Measurements from ENCODE around the gene SP2. TPM values are rescaled to one million over a fixed set of nuclear protein-coding genes. Genes with fewer than 3 reads are reported as not detected.

Gene SP2
- polyA plus RNA-seq, 1 donor (not counting 4 experiments of a cell fraction or from before 2014, with no cell fraction given): 2.1 TPM

- FAIRE-seq (no peak), DNase-seq (ENCODE audit: low read depth, low spot score) (no peak)
- H3K4me2 ChIP-seq (ENCODE audit: control insufficient read depth, extremely low read depth, insufficient read depth, low read depth, low read length): no peak overlapping the region
- H3K27me3 ChIP-seq (ENCODE audit: control insufficient read depth, extremely low read depth, insufficient read depth, low read length): no peaks in the 10 kb centered on the region
- TF ChIP-seq EZH2 (IDR thresholded peaks at IDR 0.05; ENCODE audit: low read length) (no peak), CTCF (optimal IDR thresholded peaks at IDR 0.05 in 1 of 3, IDR thresholded peaks at IDR 0.05 in 1 of 3, conservative IDR thresholded peaks at IDR 0.05 in 1 of 3; ENCODE audit: extremely low read depth in 1 of 3, insufficient read depth in 2 of 3, low read length in 3 of 3) (no peak)
- H3K36me3 ChIP-seq (ENCODE audit: control insufficient read depth in 2 of 2, extremely low read depth in 1 of 2, insufficient read depth in 2 of 2, low read length in 2 of 2): peaks cover 0 to 4% of the 10 kb centered on the region in 2 experiments
- H3K27ac ChIP-seq (ENCODE audit: control insufficient read depth, insufficient read depth, low read length): no peak overlapping the region
- no peak overlapping the region for H3K4me3 ChIP-seq (ENCODE audit: control insufficient read depth in 2 of 3, extremely low read depth in 1 of 3, insufficient read depth in 2 of 3, low read depth in 1 of 3, low read length in 3 of 3)
- dilution Hi-C loops (cut with MboI; ENCODE audit: extremely low pct_ligation_motif_present, low sequenced_read_pairs): no loop called here
- H3K4me1 ChIP-seq (ENCODE audit: control insufficient read depth, extremely low read depth, insufficient read depth, low read length): peaks cover 6% of the 10 kb centered on the region
- H3K9ac ChIP-seq (ENCODE audit: control insufficient read depth, extremely low read depth, insufficient read depth, low read length): no peak overlapping the region
- no peaks in the 10 kb centered on the region for H3K79me2 ChIP-seq (ENCODE audit: control insufficient read depth, insufficient read depth, low read length)
- H4K20me1 ChIP-seq (ENCODE audit: control insufficient read depth, extremely low read depth, insufficient read depth, low read length): no peaks in the 10 kb centered on the region
- H3K9me3 ChIP-seq (ENCODE audit: control insufficient read depth, low read depth, low read length): no peaks in the 10 kb centered on the region
- H2AFZ ChIP-seq (ENCODE audit: control insufficient read depth, low read length): no peak overlapping the region
- peaks cover 2% of the 10 kb centered on the region for H3K9me1 ChIP-seq (ENCODE audit: control insufficient read depth, extremely low read depth, insufficient read depth, low read length)
Observed at GRCh38 chr17:47917581-47917980, 21.5 kb downstream of the SP2 start.

- TF ChIP-seq EZH2 (IDR thresholded peaks at IDR 0.05; ENCODE audit: low read length) (no peak), CTCF (optimal IDR thresholded peaks at IDR 0.05 in 1 of 3, IDR thresholded peaks at IDR 0.05 in 1 of 3, conservative IDR thresholded peaks at IDR 0.05 in 1 of 3; ENCODE audit: extremely low read depth in 1 of 3, insufficient read depth in 2 of 3, low read length in 3 of 3) (no peak)
Observed at GRCh38 chr17:47918006-47918405, 22.0 kb downstream of the SP2 start.

More at GRCh38 chr17:47918006-47918405, 22.0 kb downstream of the SP2 start:
- peaks cover 6% of the 10 kb centered on the region for H3K4me1 ChIP-seq (ENCODE audit: control insufficient read depth, extremely low read depth, insufficient read depth, low read length)
- dilution Hi-C loops (cut with MboI; ENCODE audit: extremely low pct_ligation_motif_present, low sequenced_read_pairs): no loop called here
- H2AFZ ChIP-seq (ENCODE audit: control insufficient read depth, low read length): no peak overlapping the region
- no peak overlapping the region for H3K4me2 ChIP-seq (ENCODE audit: control insufficient read depth, extremely low read depth, insufficient read depth, low read depth, low read length)
- no peak overlapping the region for H3K4me3 ChIP-seq (ENCODE audit: control insufficient read depth in 2 of 3, extremely low read depth in 1 of 3, insufficient read depth in 2 of 3, low read depth in 1 of 3, low read length in 3 of 3)
- H3K36me3 ChIP-seq (ENCODE audit: control insufficient read depth in 2 of 2, extremely low read depth in 1 of 2, insufficient read depth in 2 of 2, low read length in 2 of 2): peaks cover 3 to 6% of the 10 kb centered on the region in 2 experiments
- H3K27ac ChIP-seq (ENCODE audit: control insufficient read depth, insufficient read depth, low read length): no peak overlapping the region
- DNase-seq (ENCODE audit: low read depth, low spot score) (no peak), FAIRE-seq (no peak)
- H3K9ac ChIP-seq (ENCODE audit: control insufficient read depth, extremely low read depth, insufficient read depth, low read length): no peak overlapping the region
- H3K9me1 ChIP-seq (ENCODE audit: control insufficient read depth, extremely low read depth, insufficient read depth, low read length): peaks cover 2% of the 10 kb centered on the region
- H3K9me3 ChIP-seq (ENCODE audit: control insufficient read depth, low read depth, low read length): no peaks in the 10 kb centered on the region
- no peaks in the 10 kb centered on the region for H3K79me2 ChIP-seq (ENCODE audit: control insufficient read depth, insufficient read depth, low read length)
- H4K20me1 ChIP-seq (ENCODE audit: control insufficient read depth, extremely low read depth, insufficient read depth, low read length): no peaks in the 10 kb centered on the region
- H3K27me3 ChIP-seq (ENCODE audit: control insufficient read depth, extremely low read depth, insufficient read depth, low read length): no peaks in the 10 kb centered on the region

Data from keratinocyte (primary cell).